IgD-negative memory B cell (primary cell): Measurements from ENCODE around the gene TMEM125. TPM values are rescaled to one million over a fixed set of nuclear protein-coding genes. Genes with fewer than 3 reads are reported as not detected.

Experiments
- H3K27ac Mint-ChIP-seq, 3 donors: one replicate each; pipeline ENCODE4 v1.8.0; 2020 to 2022; ENCODE audit warnings: mild to moderate bottlenecking in 3 of 3, mixed read lengths in 3 of 3, moderate library complexity in 1 of 3
- H3K27me3 Mint-ChIP-seq: one replicate; pipeline ENCODE4 v1.8.0; 2021; ENCODE audit warnings: mixed read lengths
- H3K36me3 Mint-ChIP-seq: one replicate; pipeline ENCODE4 v1.8.0; 2020; ENCODE audit warnings: mild to moderate bottlenecking, mixed read lengths
- H3K4me1 Mint-ChIP-seq, 3 donors: one replicate each; pipeline ENCODE4 v1.8.0; 2020 to 2022; ENCODE audit warnings: mixed read lengths in 3 of 3, mild to moderate bottlenecking in 1 of 3
- H3K4me3 Mint-ChIP-seq, 4 donors: one replicate each; pipeline ENCODE4 v1.8.0; 2020 to 2022; ENCODE audit warnings: mild to moderate bottlenecking in 4 of 4, mixed read lengths in 4 of 4, moderate library complexity in 3 of 4
- H3K9me3 Mint-ChIP-seq, 3 donors: one replicate each; pipeline ENCODE4 v1.8.0; 2020 to 2021; ENCODE audit warnings: mixed read lengths in 3 of 3, mild to moderate bottlenecking in 1 of 3
- polyA plus RNA-seq: library from polyadenylated mRNA; unstranded; fragments of 300-500 nt; fragmentation: Illumina TruSeq; gene quantifications from one replicate; pipeline ENCODE4 v1.2.3, GENCODE V29; 2021

TMEM125 gene
- polyA plus RNA-seq, 1 donor from 2014 or later, result not detected

- Mint-ChIP-seq H3K4me3 (no peak overlapping the region), H3K27me3 (peaks cover 4% of the 10 kb centered on the region), H3K36me3 (peaks cover 3% of the 10 kb centered on the region), H3K4me1 (no peaks in the 10 kb centered on the region), H3K27ac (no peak overlapping the region), H3K9me3 (no peaks in the 10 kb centered on the region)
These were observed 18.4 kb downstream of the TMEM125 start for GRCh38 chr1:43288058-43288784.

DNA sequence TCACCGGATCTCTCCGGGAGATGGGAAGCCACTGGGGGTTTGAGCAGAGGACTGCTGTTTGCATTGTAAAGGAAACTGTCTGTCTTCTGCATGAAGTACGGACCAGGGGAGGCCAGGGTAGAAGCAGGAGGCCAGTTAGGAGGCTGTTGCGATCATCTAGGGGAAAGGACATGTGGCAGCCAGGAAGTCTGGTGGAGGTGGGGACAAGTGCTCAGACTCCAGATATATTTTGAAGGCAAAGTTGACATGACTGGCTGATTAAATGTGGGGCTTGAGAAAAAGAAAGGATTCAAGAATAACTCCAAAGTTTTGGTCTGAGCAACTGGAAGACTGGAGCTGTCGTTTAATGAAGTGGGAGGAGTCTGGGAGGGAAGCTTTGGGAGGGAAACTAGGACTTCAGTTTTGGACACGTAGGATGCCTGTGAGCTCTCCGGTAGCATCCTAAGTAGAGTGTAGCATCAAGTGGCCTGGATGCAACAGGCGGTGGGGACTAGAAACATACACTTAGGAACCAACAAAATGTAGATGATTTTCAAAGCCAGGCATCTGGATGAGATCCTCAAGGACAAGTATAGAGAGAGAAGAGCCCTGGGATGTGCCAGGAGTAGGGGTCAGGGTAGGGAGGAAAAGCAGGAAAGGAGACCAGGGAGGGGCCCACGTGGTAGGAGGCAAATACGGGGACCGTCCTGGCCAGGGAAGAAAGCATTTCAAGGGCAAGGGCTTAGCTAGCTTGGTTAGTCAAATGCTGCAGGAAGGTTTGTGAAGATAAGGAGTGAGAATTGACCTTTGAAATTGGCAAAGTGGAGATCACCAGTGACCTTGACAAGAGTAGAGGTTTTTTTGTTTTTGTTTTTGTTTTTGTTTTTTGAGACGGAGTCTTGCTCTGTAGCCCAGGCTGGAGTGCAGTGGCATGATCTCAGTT, 19.3 kb downstream of the TMEM125 start:
- no peaks in the 10 kb centered on the region for H3K9me3 Mint-ChIP-seq
- no peak overlapping the region for H3K4me3 Mint-ChIP-seq
- H3K27me3 Mint-ChIP-seq, result peaks cover 4% of the 10 kb centered on the region
- no peak overlapping the region for H3K27ac Mint-ChIP-seq
- peaks cover 3% of the 10 kb centered on the region for H3K36me3 Mint-ChIP-seq
- H3K4me1 Mint-ChIP-seq, result no peaks in the 10 kb centered on the region

- Mint-ChIP-seq H3K36me3 (peaks cover 2% of the 10 kb centered on the region), H3K9me3 (no peaks in the 10 kb centered on the region), H3K27me3 (peaks cover 4% of the 10 kb centered on the region), H3K4me1 (peaks cover 0 to 2% (median 0%) of the 10 kb centered on the region in 3 donors), H3K27ac (no peak overlapping the region), H3K4me3 (no peak overlapping the region)
These were observed 22.4 kb downstream of the TMEM125 start for GRCh38 chr1:43292216-43292615.

GRCh38 chr1:43292679-43293078, 22.9 kb downstream of the TMEM125 start:
- peaks cover 0 to 2% (median 0%) of the 10 kb centered on the region in 3 donors for H3K4me1 Mint-ChIP-seq
- H3K27me3 Mint-ChIP-seq, result peaks cover 4% of the 10 kb centered on the region
- no peaks in the 10 kb centered on the region for H3K9me3 Mint-ChIP-seq
- no peak overlapping the region for H3K4me3 Mint-ChIP-seq
- H3K36me3 Mint-ChIP-seq, result no peaks in the 10 kb centered on the region
- no peak overlapping the region for H3K27ac Mint-ChIP-seq

DNA sequence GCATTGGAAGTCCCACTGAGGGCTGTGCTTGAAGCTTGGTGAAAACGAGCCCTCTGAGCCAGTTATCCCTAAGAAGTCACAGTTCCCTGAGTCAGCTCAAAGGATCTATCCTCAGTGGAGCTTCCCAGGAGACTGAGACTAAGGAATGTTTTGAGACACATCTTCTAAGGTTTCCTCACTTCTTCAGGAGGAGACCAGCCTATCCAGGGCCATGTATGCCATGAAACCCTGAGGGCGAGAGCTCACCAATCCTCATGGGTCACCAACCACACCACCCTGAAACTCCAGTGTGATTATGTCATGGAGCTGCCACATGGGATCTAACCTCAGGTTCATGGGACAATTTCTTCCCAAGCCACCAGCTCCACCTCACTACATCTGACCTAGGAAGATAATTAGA, 23.4 kb downstream of the TMEM125 start:
- H3K4me3 Mint-ChIP-seq, result no peak overlapping the region
- H3K27ac Mint-ChIP-seq, result no peak overlapping the region
- H3K4me1 Mint-ChIP-seq, result peaks cover 0 to 2% (median 0%) of the 10 kb centered on the region in 3 donors
- H3K9me3 Mint-ChIP-seq, result no peaks in the 10 kb centered on the region
- no peaks in the 10 kb centered on the region for H3K36me3 Mint-ChIP-seq
- H3K27me3 Mint-ChIP-seq, result peaks cover 4% of the 10 kb centered on the region

- Mint-ChIP-seq H3K27ac (no peak overlapping the region), H3K36me3 (no peaks in the 10 kb centered on the region), H3K27me3 (peaks cover 4% of the 10 kb centered on the region), H3K4me1 (peaks cover 0 to 2% (median 0%) of the 10 kb centered on the region in 3 donors), H3K9me3 (no peaks in the 10 kb centered on the region), H3K4me3 (no peak overlapping the region)
These were observed 24.3 kb downstream of the TMEM125 start for GRCh38 chr1:43293896-43294760.

- no peak overlapping the region for H3K4me3 Mint-ChIP-seq
- peaks cover 0 to 2% (median 0%) of the 10 kb centered on the region in 3 donors for H3K4me1 Mint-ChIP-seq
- no peaks in the 10 kb centered on the region for H3K36me3 Mint-ChIP-seq
- no peaks in the 10 kb centered on the region for H3K9me3 Mint-ChIP-seq
- no peak overlapping the region for H3K27ac Mint-ChIP-seq
- peaks cover 4% of the 10 kb centered on the region for H3K27me3 Mint-ChIP-seq
These were observed 25.0 kb downstream of the TMEM125 start for GRCh38 chr1:43294761-43295160.

GRCh38 chr1:43296207-43296606, 26.4 kb downstream of the TMEM125 start:
- Mint-ChIP-seq H3K4me1 (peaks cover 0 to 2% (median 0%) of the 10 kb centered on the region in 3 donors), H3K27ac (no peak overlapping the region), H3K27me3 (peaks cover 4% of the 10 kb centered on the region), H3K36me3 (no peaks in the 10 kb centered on the region), H3K9me3 (no peaks in the 10 kb centered on the region), H3K4me3 (no peak overlapping the region)

DNA sequence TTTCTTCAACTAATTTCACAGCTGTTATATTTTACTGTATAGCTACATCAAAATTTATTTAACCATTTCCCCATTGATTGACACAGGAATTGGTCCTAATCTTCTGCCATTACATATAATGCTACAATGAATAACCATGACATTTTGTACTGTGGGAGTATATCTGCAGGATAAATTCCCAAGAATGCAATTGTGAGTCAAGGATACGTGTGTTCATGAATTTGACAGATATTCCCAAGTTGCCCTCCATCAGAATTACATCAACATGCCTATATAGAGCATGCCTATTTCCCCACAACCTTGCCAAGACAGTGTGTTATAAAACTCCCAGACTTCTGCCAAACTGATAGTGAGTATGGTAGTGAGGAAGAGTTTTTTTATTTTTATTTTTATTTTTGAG, 28.3 kb downstream of the TMEM125 start:
- no peak overlapping the region for H3K27ac Mint-ChIP-seq
- no peaks in the 10 kb centered on the region for H3K9me3 Mint-ChIP-seq
- peaks cover 0 to 2% (median 0%) of the 10 kb centered on the region in 3 donors for H3K4me1 Mint-ChIP-seq
- H3K27me3 Mint-ChIP-seq, result peaks cover 6% of the 10 kb centered on the region
- no peak overlapping the region for H3K4me3 Mint-ChIP-seq
- H3K36me3 Mint-ChIP-seq, result no peaks in the 10 kb centered on the region

GRCh38 chr1:43299101-43299500, 29.3 kb downstream of the TMEM125 start:
- H3K27ac Mint-ChIP-seq, result no peak overlapping the region
- no peaks in the 10 kb centered on the region for H3K36me3 Mint-ChIP-seq
- H3K4me1 Mint-ChIP-seq, result peaks cover 0 to 2% (median 0%) of the 10 kb centered on the region in 3 donors
- H3K4me3 Mint-ChIP-seq, result no peak overlapping the region
- H3K27me3 Mint-ChIP-seq, result peaks cover 6% of the 10 kb centered on the region
- H3K9me3 Mint-ChIP-seq, result no peaks in the 10 kb centered on the region

DNA sequence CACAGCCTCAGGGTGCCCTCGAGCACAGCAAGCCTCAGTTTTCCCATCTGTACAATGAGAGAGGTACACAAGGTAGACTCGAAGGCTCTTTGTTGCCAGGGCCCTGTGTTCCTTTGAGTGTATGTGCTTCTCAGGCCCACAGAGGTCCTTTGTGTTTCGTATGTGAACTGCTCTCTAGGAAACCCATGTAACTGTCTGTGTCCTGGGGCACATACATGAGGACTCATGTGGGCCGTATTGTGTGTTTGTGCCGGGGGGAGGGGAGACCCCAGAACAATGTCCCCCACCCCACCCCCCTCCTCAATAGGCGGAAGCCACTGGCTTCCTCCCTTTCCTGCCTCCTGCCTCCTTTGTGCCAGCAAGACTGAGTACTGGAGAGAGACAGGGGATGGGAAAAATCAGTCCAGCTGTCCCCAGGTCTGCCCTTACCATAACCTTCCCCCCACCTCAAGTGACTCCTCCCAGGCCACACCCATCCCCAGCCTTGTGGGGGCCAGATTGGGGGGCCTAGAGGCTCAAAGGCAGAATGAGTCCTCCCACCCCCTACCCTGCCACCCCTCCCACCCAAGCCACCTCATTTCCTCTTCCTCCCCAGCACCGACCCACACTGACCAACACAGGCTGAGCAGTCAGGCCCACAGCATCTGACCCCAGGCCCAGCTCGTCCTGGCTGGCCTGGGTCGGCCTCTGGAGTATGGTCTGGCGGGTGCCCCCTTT, 30.8 kb downstream of the TMEM125 start, which contains the start of gene TIE1:
Gene TIE1 (plus strand): TSS at position 605 of the 717 bp plus-strand sequence. CDS start 90 bp downstream, at position 695.
- Mint-ChIP-seq H3K27ac (no peak within 1 kb of the TSS), H3K36me3 (no peaks in the 10 kb centered on the region), H3K27me3 (peaks cover 13% of the 10 kb centered on the region), H3K4me3 (no peak within 1 kb of the TSS), H3K4me1 (peaks cover 0 to 4% (median 0%) of the 10 kb centered on the region in 3 donors), H3K9me3 (no peaks in the 10 kb centered on the region)

GRCh38 chr1:43302201-43302600, 32.4 kb downstream of the TMEM125 start:
- Mint-ChIP-seq H3K27me3 (peaks cover 19% of the 10 kb centered on the region), H3K27ac (no peak overlapping the region), H3K4me1 (peaks cover 0 to 2% (median 0%) of the 10 kb centered on the region in 3 donors), H3K4me3 (no peak overlapping the region), H3K36me3 (no peaks in the 10 kb centered on the region), H3K9me3 (no peaks in the 10 kb centered on the region)

- Mint-ChIP-seq H3K9me3 (no peaks in the 10 kb centered on the region), H3K4me3 (no peak overlapping the region), H3K27me3 (peaks cover 19% of the 10 kb centered on the region), H3K36me3 (no peaks in the 10 kb centered on the region), H3K4me1 (peaks cover 0 to 2% (median 0%) of the 10 kb centered on the region in 3 donors), H3K27ac (no peak overlapping the region)
These were observed 33.1 kb downstream of the TMEM125 start for GRCh38 chr1:43302721-43303470.
